Endothelial cell of umbilical vein (primary cell): ENCODE measurements around the gene SPINT1.

Experiments
- CTCF ChIP-seq, 2 donors: IDR thresholded peaks; 1 replicate in 1 of 2; 2 replicates in 1 of 2; pipeline ENCODE4 v1.5.1; 2011; ENCODE audit warnings: low read length in 2 of 2, mild to moderate bottlenecking in 2 of 2, moderate library complexity in 2 of 2, control low read depth in 1 of 2, inconsistent platforms in 1 of 2, low read depth in 1 of 2; ENCODE audit not compliant: insufficient read depth in 1 of 2; ENCODE audit errors: extremely low read depth in 1 of 2
- MAX ChIP-seq: IDR thresholded peaks from 2 replicates; pipeline ENCODE4 v1.6.1; 2011; ENCODE audit not compliant: insufficient read depth, insufficient read length
- MYC ChIP-seq: IDR thresholded peaks from one replicate; pipeline ENCODE4 v1.6.1; 2011; ENCODE audit warnings: mild to moderate bottlenecking, low read depth, low read length
- POLR2A ChIP-seq: IDR thresholded peaks from 2 replicates; pipeline ENCODE4 v1.6.1; 2012; ENCODE audit warnings: low read depth, mild to moderate bottlenecking, control low read depth, low read length

GRCh38 chr15:40881351-40881750 is 37.5 kb downstream of the SPINT1 start:
- TF ChIP-seq CTCF (IDR thresholded peaks at IDR 0.05; ENCODE audit: extremely low read depth in 1 of 2, insufficient read depth in 1 of 2, low read depth in 1 of 2, low read length in 2 of 2) = no peak
- no peak for TF ChIP-seq MAX
- no peak for TF ChIP-seq POLR2A
- TF ChIP-seq MYC = no peak
